Mesodermal cell (in vitro differentiated cells): Measurements from ENCODE around the gene RBCK1.
"Not testable (repeated sequence)": the region's sequence is repeated elsewhere in the genome, so short reads cannot be mapped to it uniquely, and the experiment has no call there.

Source experiments
- H3K27ac ChIP-seq: 2 replicates; pipeline ENCODE4 v1.7.0; 2013; ENCODE audit warnings: mild to moderate bottlenecking, low read depth, low read length, moderate library complexity; ENCODE audit not compliant: severe bottlenecking
- H3K36me3 ChIP-seq: 2 replicates; pipeline ENCODE4 v1.7.1; 2013; ENCODE audit warnings: mild to moderate bottlenecking, low read length, moderate library complexity; ENCODE audit not compliant: control insufficient read depth, insufficient read depth
- H3K4me1 ChIP-seq: one replicate; pipeline ENCODE4 v1.7.1; 2013; ENCODE audit warnings: mild to moderate bottlenecking, low read length; ENCODE audit not compliant: insufficient read depth, control insufficient read depth, poor library complexity, severe bottlenecking
- H3K4me3 ChIP-seq: 2 replicates; pipeline ENCODE4 v1.7.0; 2013; ENCODE audit warnings: low read length, control low read depth, mild to moderate bottlenecking; ENCODE audit not compliant: insufficient read depth, poor library complexity, severe bottlenecking; ENCODE audit errors: extremely low read depth
- H3K9me3 ChIP-seq: 2 replicates; pipeline ENCODE4 v1.7.1; 2013; ENCODE audit warnings: mild to moderate bottlenecking, low read length, moderate library complexity; ENCODE audit not compliant: control insufficient read depth
- WGBS, 2 experiments: methylation state at CpG; one replicate each; pipeline ENCODE4 v1.1.5; 2013; ENCODE audit warnings: missing lambda C conversion rate in 2 of 2; ENCODE audit not compliant: insufficient coverage in 2 of 2; 5-methylcytosine and 5-hydroxymethylcytosine counted together

Gene RBCK1

GRCh38 chr20:462199-462991 is 54.3 kb downstream of the RBCK1 start, which contains the start of gene TBC1D20:
TBC1D20 (minus strand) TSS chr20:462533; CDS start chr20:462405, 128 bp downstream.
- peak within 1 kb of the TSS; percentile 84 for H3K27ac ChIP-seq
- H3K4me1 ChIP-seq = peaks cover 16% of the 10 kb centered on the region
- peaks cover 17% of the 10 kb centered on the region for H3K36me3 ChIP-seq
- H3K9me3 ChIP-seq = peaks cover 3% of the 10 kb centered on the region
- WGBS, 2 experiments = 5 to 7% methylated on average over 45 to 55 of the region's 80 CpGs
- peak within 1 kb of the TSS; percentile 72 for H3K4me3 ChIP-seq

GRCh38 chr20:467755-468154 is 59.7 kb downstream of the RBCK1 start:
- no peak overlapping the region for H3K27ac ChIP-seq
- WGBS, 2 experiments = 77 to 85% methylated on average over 7 of the region's 7 CpGs
- H3K36me3 ChIP-seq = no peaks in the 10 kb centered on the region
- H3K4me1 ChIP-seq = no peaks in the 10 kb centered on the region
- peaks cover 30% of the 10 kb centered on the region for H3K9me3 ChIP-seq
- H3K4me3 ChIP-seq = no peak overlapping the region

GRCh38 chr20:469746-470490 is 61.8 kb downstream of the RBCK1 start:
- 90 to 94% methylated on average over 4 to 5 of the region's 8 CpGs for WGBS, 2 experiments
- Histone ChIP-seq H3K9me3 (peaks cover 30% of the 10 kb centered on the region), H3K27ac (no peak overlapping the region), H3K36me3 (peaks cover 17% of the 10 kb centered on the region), H3K4me1 (no peaks in the 10 kb centered on the region), H3K4me3 (no peak overlapping the region)

GRCh38 chr20:472137-472846 is 64.2 kb downstream of the RBCK1 start:
- Histone ChIP-seq H3K36me3 (peaks cover 30% of the 10 kb centered on the region), H3K4me1 (no peaks in the 10 kb centered on the region), H3K4me3 (no peak overlapping the region), H3K27ac (no peak overlapping the region), H3K9me3 (peaks cover 28% of the 10 kb centered on the region)
- 88 to 92% methylated on average over 8 of the region's 9 CpGs for WGBS, 2 experiments

- H3K4me3 ChIP-seq = no peak overlapping the region
- H3K4me1 ChIP-seq = no peaks in the 10 kb centered on the region
- WGBS, 2 experiments = 80 to 86% methylated on average over 1 of the region's 1 CpG
- no peak overlapping the region for H3K27ac ChIP-seq
- H3K9me3 ChIP-seq = peaks cover 22% of the 10 kb centered on the region
- peaks cover 36% of the 10 kb centered on the region for H3K36me3 ChIP-seq
Observed at GRCh38 chr20:472889-473292, 64.8 kb downstream of the RBCK1 start.

GRCh38 chr20:474581-474980 is 66.5 kb downstream of the RBCK1 start:
- H3K4me3 ChIP-seq = no peak overlapping the region
- H3K36me3 ChIP-seq = peaks cover 52% of the 10 kb centered on the region
- H3K4me1 ChIP-seq = no peaks in the 10 kb centered on the region
- H3K9me3 ChIP-seq = peaks cover 12% of the 10 kb centered on the region
- no peak overlapping the region for H3K27ac ChIP-seq
- WGBS, 2 experiments = 100% methylated on average over 1 to 2 of the region's 2 CpGs

GRCh38 chr20:475463-476357 is 67.6 kb downstream of the RBCK1 start:
- no peak overlapping the region for H3K27ac ChIP-seq
- H3K4me3 ChIP-seq = no peak overlapping the region
- H3K9me3 ChIP-seq = peaks cover 3% of the 10 kb centered on the region
- 94 to 100% methylated on average over 3 to 5 of the region's 6 CpGs for whole genome bisulfite sequencing, 2 experiments
- H3K36me3 ChIP-seq = peaks cover 63% of the 10 kb centered on the region
- no peaks in the 10 kb centered on the region for H3K4me1 ChIP-seq

- not testable (repeated sequence) for H3K27ac ChIP-seq, H3K4me3 ChIP-seq, H3K4me1 ChIP-seq, H3K9me3 ChIP-seq
- 99 to 100% methylated on average over 3 to 6 of the region's 6 CpGs for WGBS, 2 experiments
- H3K36me3 ChIP-seq = peaks cover 70% of the 10 kb centered on the region
Observed at GRCh38 chr20:476561-477249, 68.6 kb downstream of the RBCK1 start.

GRCh38 chr20:478010-478948 is 70.2 kb downstream of the RBCK1 start:
- Histone ChIP-seq H3K27ac (no peak overlapping the region), H3K9me3 (no peaks in the 10 kb centered on the region), H3K4me1 (no peaks in the 10 kb centered on the region), H3K36me3 (peaks cover 82% of the 10 kb centered on the region), H3K4me3 (no peak overlapping the region)
- 100% methylated on average over 2 of the region's 8 CpGs for WGBS, 2 experiments
